ENCODE data around the gene PARD3. TPM values are rescaled to one million over a fixed set of nuclear protein-coding genes. Genes with fewer than 3 reads are reported as not detected.
"Not testable (repeated sequence)": the region's sequence is repeated elsewhere in the genome, so short reads cannot be mapped to it uniquely, and the experiment has no call there.

PARD3 gene
- total and polyA plus RNA-seq, 2 donors (not counting 3 experiments of a cell fraction or from before 2014, with no cell fraction given) = 7.3 to 24.1 TPM

DNA sequence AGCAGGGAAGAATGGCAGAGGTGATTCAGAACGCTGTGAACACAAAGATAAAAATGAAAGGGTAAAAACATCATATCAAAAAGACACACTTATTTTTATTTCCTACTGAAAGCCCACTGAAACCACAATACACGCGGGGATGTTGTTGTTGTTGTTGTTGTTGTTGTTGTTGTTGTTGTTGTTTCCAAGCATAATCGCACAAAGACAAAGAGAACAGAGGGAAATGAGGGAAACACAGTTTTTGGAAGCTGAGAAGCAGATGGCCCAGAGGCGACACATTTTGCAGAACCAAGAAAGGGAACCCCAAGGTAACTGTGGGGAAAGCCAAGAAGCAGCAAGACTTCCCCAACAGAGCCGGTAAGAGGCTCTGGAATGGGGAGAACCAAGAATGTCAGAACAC is 113.9 kb downstream of the PARD3 start:
- H3K9me3 ChIP-seq (replicated peaks; ENCODE audit: control insufficient read depth, insufficient read depth, low read length) = no peaks in the 10 kb centered on the region
- DNase-seq (ENCODE audit: low read depth, low spot score) = no peak
- H3K79me2 ChIP-seq (ENCODE audit: control insufficient read depth, insufficient read depth, low read length) = peaks cover 22% of the 10 kb centered on the region
- intact Hi-C loops (cut with micrococcal nuclease) (loop anchor here (10.0 kb wide), 1 partner anchor 494 kb away; no protein-coding TSS in a partner anchor), dilution Hi-C loops (cut with MboI; ENCODE audit: extremely low pct_ligation_motif_present, low sequenced_read_pairs) (no loop called here)
- POLR2A ChIA-PET = no interaction called here
- no peaks in the 10 kb centered on the region for H3K9me1 ChIP-seq (replicated peaks; ENCODE audit: control insufficient read depth, extremely low read depth, insufficient read depth, low read length)
- H2AFZ ChIP-seq (ENCODE audit: low read depth, low read length) = no peak overlapping the region
- no peak overlapping the region for H3K9ac ChIP-seq (replicated peaks; ENCODE audit: extremely low read depth, insufficient read depth, low read length)
- no peak overlapping the region for H3K4me3 ChIP-seq (replicated peaks in 1 of 3; ENCODE audit: insufficient read depth in 1 of 3, low read depth in 1 of 3, low read length in 3 of 3)
- TF ChIP-seq EZH2 (IDR thresholded peaks at IDR 0.05; ENCODE audit: borderline replicate concordance, low read depth, low read length, severe bottlenecking) (no peak), GATA2 (IDR thresholded peaks at IDR 0.05; ENCODE audit: insufficient read depth, insufficient read length, low read depth, low read length) (no peak)
- TF ChIP-seq, protein P1, sequence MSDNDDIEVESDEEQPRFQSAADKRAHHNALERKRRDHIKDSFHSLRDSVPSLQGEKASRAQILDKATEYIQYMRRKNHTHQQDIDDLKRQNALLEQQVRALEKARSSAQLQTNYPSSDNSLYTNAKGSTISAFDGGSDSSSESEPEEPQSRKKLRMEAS (IDR thresholded peaks at IDR 0.05; ENCODE audit: insufficient read depth, insufficient read length) = no peak
- CTCF ChIA-PET = no interaction called here
- no TSS peak for BruUV-seq (replicated peaks)
- H3K4me2 ChIP-seq (ENCODE audit: insufficient read depth, low read length) = no peak overlapping the region
- FAIRE-seq = no peak
- no peaks in the 10 kb centered on the region for H3K36me3 ChIP-seq (ENCODE audit: control insufficient read depth in 2 of 2, extremely low read depth in 1 of 2, insufficient read depth in 2 of 2, low read length in 2 of 2)
- peaks cover 46% of the 10 kb centered on the region for H3K4me1 ChIP-seq (ENCODE audit: control insufficient read depth, extremely low read depth, insufficient read depth, low read length)
- H3K27me3 ChIP-seq (ENCODE audit: control insufficient read depth in 2 of 2, insufficient read depth in 2 of 2, low read length in 2 of 2) = no peaks in the 10 kb centered on the region
- no peak overlapping the region for H3K27ac ChIP-seq (ENCODE audit: insufficient read depth, low read depth, low read length)
- no peaks in the 10 kb centered on the region for H4K20me1 ChIP-seq (replicated peaks; ENCODE audit: control insufficient read depth, extremely low read depth, insufficient read depth, low read length)

DNA sequence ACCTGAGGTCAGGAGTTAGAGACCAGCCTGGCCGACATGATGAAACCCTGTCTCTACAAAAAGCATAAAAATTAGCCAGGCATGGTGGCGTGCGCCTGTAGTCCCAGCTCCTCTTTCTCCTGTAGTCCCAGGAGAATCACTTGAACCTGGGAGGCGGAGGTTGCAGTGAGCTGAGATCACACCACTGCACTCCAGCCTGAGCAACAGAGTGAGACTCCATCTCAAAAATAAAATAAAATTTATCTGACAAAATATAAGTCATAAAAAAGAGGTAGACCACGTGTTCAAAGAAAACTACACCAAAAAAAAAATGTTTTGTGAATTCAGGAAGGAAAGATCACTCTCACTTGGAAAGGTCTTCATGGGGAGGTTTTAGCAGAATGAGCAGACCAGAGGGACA is 114.3 kb downstream of the PARD3 start:
- BruUV-seq (replicated peaks); H3K9me3 ChIP-seq (replicated peaks; ENCODE audit: control insufficient read depth, insufficient read depth, low read length); H3K9ac ChIP-seq (replicated peaks; ENCODE audit: extremely low read depth, insufficient read depth, low read length); H3K27ac ChIP-seq (ENCODE audit: insufficient read depth, low read depth, low read length); dilution Hi-C loops (cut with MboI; ENCODE audit: extremely low pct_ligation_motif_present, low sequenced_read_pairs); POLR2A ChIA-PET; H3K9me1 ChIP-seq (replicated peaks; ENCODE audit: control insufficient read depth, extremely low read depth, insufficient read depth, low read length); H2AFZ ChIP-seq (ENCODE audit: low read depth, low read length); H3K4me2 ChIP-seq (ENCODE audit: insufficient read depth, low read length); CTCF ChIA-PET; H3K4me3 ChIP-seq (replicated peaks in 1 of 3; ENCODE audit: insufficient read depth in 1 of 3, low read depth in 1 of 3, low read length in 3 of 3); H3K36me3 ChIP-seq (ENCODE audit: control insufficient read depth in 2 of 2, extremely low read depth in 1 of 2, insufficient read depth in 2 of 2, low read length in 2 of 2); H3K27me3 ChIP-seq (ENCODE audit: control insufficient read depth in 2 of 2, insufficient read depth in 2 of 2, low read length in 2 of 2); H4K20me1 ChIP-seq (replicated peaks; ENCODE audit: control insufficient read depth, extremely low read depth, insufficient read depth, low read length); FAIRE-seq; DNase-seq (ENCODE audit: low read depth, low spot score): not testable (repeated sequence)
- peaks cover 22% of the 10 kb centered on the region for H3K79me2 ChIP-seq (ENCODE audit: control insufficient read depth, insufficient read depth, low read length)
- intact Hi-C loops (cut with micrococcal nuclease) = loop anchor here (10.0 kb wide), 1 partner anchor 494 kb away; no protein-coding TSS in a partner anchor
- H3K4me1 ChIP-seq (ENCODE audit: control insufficient read depth, extremely low read depth, insufficient read depth, low read length) = peaks cover 47% of the 10 kb centered on the region
